ENCODE data around the gene TBXAS1. TPM values are rescaled to one million over a fixed set of nuclear protein-coding genes. Genes with fewer than 3 reads are reported as not detected.

TBXAS1 gene
- 10.8 TPM for total RNA-seq

- ATAC-seq: peak; percentile 56
Measured at GRCh38 chr7:139829025-139829774, at the start of gene TBXAS1. TSS of gene TBXAS1 (plus strand) at chr7:139829264. CDS start at chr7:139829391, 127 bp downstream.

DNA sequence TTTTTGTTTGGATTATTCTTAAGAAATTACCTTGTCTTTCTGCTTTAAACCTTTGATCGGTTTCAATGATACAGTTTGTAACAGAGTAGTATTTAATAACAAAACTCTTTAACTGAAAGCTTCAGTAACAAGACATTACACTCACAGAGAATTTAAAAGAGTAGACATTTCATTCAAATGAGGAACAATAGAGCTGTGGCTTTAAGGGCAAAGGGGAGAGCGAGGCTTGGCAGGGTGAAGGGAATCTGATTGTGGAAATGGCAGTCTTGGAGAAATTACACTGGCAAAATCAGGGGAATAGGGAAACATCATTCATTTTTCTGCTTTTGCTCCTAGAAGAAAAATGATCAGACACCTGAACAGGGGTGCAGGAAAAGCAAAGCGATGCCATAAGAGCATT lies 46.1 kb upstream of the TBXAS1 start:
- ATAC-seq: no peak

- peak; percentile 91 for ATAC-seq
Measured at GRCh38 chr7:139783647-139784385, 45.2 kb upstream of the TBXAS1 start.

DNA sequence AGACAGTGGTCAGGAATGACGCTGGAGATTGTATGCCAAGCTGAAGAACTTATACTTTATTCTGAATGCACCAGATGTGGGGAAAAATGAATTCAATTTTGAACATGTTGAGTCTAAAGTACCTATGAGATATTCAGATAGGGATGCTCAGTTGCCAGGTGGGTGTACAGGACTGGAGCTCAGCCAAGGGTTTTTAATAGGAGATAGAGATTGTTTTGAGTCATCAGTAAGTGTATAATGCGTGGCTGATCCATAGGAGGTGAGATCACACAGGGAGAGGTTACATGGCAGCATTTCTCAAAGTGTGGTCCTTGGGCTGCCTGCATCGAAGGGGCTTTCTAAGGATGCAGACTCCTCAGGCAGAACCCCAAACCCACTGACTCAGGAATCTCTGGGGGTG lies 44.4 kb upstream of the TBXAS1 start:
- ATAC-seq: peak; percentile 37

GRCh38 chr7:139791316-139791715 lies 37.7 kb upstream of the TBXAS1 start:
- ATAC-seq: no peak

GRCh38 chr7:139797607-139798006 lies 31.5 kb upstream of the TBXAS1 start:
- no peak for ATAC-seq

- ATAC-seq: peak; percentile 88
Measured at GRCh38 chr7:139798221-139798620, 30.8 kb upstream of the TBXAS1 start.

DNA sequence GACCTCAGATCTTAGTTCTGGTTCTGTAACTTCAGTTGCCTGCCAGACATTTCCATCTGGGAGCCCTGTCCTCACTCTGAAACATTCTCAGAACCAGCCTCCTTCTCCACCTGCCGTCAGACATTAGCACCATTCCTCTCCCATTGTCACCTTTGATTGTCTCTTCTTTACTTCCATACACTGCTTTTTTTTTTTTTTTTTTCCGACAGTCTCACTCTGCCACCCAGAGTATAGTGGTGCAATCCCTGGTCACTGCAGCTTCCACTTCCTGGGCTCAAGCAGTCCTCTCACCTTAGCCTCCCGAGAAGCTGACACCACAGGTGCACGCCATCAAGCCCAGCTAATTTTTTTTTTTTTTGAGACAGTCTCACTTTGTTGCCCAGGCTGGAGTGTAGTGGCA lies 30.2 kb upstream of the TBXAS1 start:
- ATAC-seq: no peak

- ATAC-seq: peak; percentile 85
Measured at GRCh38 chr7:139799586-139799985, 29.5 kb upstream of the TBXAS1 start.

GRCh38 chr7:139804571-139804970 lies 24.5 kb upstream of the TBXAS1 start:
- no peak for ATAC-seq

DNA sequence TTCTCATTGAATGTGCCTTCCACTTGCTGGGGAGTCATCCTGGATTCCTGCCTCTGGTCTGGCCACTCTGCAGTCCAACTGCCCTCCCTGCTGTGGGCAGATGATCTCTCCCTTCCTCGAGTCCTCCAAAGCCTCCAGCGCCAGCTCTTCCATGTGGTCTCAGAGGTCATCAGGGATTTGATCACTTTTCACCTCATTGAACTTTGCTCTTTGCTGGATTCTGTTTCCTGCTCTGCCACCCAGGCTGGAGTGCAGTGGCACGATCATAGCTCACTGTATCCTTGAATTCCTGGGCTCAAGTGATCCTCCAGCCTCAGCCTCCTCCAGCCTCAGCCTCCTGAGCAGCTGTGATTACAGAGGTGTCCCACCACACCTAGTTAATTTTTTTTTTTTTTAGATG lies 22.1 kb upstream of the TBXAS1 start:
- no peak for ATAC-seq

DNA sequence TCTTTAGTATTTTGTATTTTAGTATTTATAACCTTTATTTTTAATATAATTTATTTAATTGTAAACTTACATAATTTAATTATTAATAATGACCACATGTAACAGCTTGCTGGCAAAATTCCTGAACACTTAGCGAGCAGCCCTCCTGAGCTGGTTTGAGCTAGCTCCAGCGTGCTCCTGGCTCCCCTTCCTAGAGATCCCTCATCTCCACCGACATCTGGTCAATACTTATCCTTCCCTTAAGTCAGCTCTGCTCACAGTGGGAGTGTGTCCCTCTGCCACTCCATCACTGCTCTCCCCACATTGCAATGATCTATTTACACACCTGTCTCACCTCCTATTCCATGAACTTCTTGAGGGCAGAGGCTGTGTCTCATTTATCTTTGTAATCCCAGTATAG lies 20.6 kb upstream of the TBXAS1 start:
- no peak for ATAC-seq

- no peak for ATAC-seq
Measured at GRCh38 chr7:139808846-139809442, 20.1 kb upstream of the TBXAS1 start.

- ATAC-seq: no peak
Measured at GRCh38 chr7:139811066-139811465, 18.0 kb upstream of the TBXAS1 start.

- ATAC-seq: no peak
Measured at GRCh38 chr7:139813151-139813550, 15.9 kb upstream of the TBXAS1 start.

DNA sequence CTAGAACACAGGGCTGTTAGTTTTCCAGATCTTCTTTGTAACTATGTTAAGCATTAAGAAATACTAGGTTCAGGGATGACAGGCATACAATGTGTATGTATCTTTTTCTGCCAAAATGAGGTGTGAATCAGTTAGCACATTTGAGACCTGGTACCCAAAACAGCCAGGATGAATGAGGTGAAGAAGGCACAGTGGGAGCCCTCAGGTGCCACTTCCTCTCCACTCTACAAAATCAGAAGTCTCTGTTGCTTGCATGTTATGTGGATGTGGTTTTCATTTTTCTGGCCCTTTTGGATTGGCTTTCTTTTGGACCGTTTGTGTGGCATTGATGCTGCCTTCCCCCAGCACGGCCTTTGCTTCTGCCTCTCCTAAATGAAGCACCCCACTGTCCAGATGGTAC lies 15.4 kb upstream of the TBXAS1 start:
- no peak for ATAC-seq

GRCh38 chr7:139817249-139817648 lies 11.8 kb upstream of the TBXAS1 start:
- ATAC-seq: no peak

DNA sequence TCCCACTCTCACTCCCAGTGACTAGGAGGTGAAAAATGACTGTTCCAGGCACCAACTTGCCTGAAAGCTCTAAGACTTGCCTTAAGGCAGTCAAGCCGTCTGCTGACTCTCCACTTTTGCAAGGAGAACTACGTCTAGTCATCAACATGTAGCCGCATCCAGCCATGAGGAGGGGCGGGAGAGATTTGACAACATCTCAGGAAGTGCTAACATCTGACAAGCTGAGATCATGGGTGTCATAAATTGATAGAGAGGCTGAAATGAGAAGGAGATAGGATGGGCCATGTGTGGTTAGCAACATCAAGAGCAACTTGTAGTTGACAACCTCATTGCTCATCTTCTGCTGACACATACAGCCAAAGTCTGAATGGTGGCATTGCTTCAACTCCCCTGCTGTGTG lies 9.0 kb upstream of the TBXAS1 start:
- ATAC-seq: peak; percentile 79

DNA sequence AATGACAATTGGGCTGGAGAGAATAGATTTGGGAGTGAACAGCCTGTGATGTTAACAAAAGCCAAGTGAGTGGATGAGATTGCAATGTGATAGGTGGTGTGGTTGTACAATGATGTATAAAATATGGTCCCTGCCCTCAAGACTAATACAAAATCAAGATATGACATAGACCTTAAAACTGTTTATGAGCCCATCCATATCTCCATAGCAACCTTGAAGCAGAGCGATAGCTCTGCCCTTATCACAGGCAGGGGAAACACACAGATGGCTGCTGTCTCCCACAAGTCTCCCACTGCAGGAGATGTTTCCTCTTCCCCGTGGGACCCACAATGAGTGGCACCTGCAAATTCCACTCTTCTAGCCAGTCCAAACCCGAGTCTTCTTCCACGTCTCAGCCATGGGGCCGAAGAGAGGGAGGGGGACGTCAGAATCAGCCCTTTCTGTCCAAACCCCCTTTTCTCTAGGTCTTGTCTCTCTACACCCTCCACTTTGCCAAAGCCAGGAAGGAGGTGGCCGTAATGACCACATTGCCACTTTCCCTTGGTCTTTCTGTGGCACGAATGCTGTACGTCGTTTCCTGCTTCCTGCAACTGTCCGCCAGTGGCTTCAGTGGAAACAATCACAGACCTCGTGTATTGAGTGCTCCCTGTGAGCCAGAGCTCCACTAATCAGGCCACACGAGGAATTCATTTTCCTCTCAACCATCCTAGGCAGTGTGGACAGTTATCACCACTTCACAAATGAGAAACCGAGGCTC lies 7.5 kb upstream of the TBXAS1 start:
- no peak for ATAC-seq

GRCh38 chr7:139822855-139823254 lies 6.2 kb upstream of the TBXAS1 start:
- ATAC-seq: no peak

- no peak for ATAC-seq
Measured at GRCh38 chr7:139823959-139824521, 5.0 kb upstream of the TBXAS1 start.

DNA sequence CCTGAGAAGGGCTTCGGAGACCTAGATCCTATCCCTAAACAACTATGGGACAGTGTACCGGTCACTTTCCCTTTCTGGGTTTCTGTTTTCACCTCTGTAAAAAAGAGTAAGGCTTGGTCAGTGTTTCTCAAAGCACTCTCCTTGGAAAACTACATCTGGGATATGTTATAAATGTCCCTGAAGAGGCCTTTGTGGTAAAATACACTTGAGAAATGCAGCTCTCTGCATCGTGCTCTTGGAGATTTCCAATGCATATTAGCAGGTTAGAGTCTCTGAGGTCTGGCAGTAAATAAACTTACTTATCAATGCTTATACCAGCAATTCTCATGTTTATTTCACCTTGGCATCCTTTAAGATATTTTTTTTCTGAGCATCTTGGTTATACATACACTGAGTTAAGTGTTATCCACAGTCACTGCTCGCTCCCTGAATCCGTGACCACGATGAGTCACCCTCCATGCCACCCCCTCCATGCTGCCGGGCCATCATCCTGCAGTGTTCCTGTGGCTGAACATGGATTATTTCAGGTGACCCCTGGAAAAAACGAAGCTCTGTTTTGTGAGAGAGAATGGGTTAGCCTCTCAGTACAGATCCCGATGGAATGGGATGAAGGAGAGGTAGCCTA lies 3.3 kb upstream of the TBXAS1 start:
- no peak for ATAC-seq
